HEK293 (cell line): ENCODE data around the gene TBC1D12.
A peak's percentile ranks its signal among the peaks of the same experiment; 100 is the strongest.

ENCODE experiments used
- CTCF ChIA-PET: fragments of 350-600 bp; formaldehyde crosslinking; extraction: SDS; loops from one replicate; lab custom pipeline; 2021; ENCODE audit warnings: antibody characterized with exemption; lab: Yijun Ruan, JAX
- POLR2A ChIA-PET: fragments of 300-600 bp; formaldehyde crosslinking; extraction: SDS; loops from one replicate; lab custom pipeline; 2020; ENCODE audit warnings: antibody characterized with exemption, inconsistent platforms; lab: Yijun Ruan, JAX
- H3K27ac ChIP-seq: fragments of 200-500 bp; sonication (Bioruptor generic); 2 replicates; pipeline ENCODE4 v1.5.1; 2014; ENCODE audit warnings: low read depth, low read length, control low read depth, inconsistent platforms; ENCODE audit errors: extremely low read depth
- H3K36me3 ChIP-seq, 2 experiments: fragments of 200-500 bp in 1 of 2; sonication (Bioruptor generic) in 1 of 2; 1 replicate in 1 of 2; 2 replicates in 1 of 2; pipeline ENCODE4 v1.5.1; 2014 to 2017; ENCODE audit warnings: inconsistent platforms in 2 of 2, low read length in 2 of 2; ENCODE audit not compliant: control insufficient read depth in 2 of 2, insufficient read depth in 1 of 2
- H3K4me1 ChIP-seq: fragments of 200-500 bp; sonication (Bioruptor generic); 2 replicates; pipeline ENCODE4 v1.5.1; 2014; ENCODE audit warnings: mild to moderate bottlenecking, low read length, inconsistent platforms; ENCODE audit not compliant: control insufficient read depth, insufficient read depth
- H3K4me3 ChIP-seq: 2 replicates; pipeline ENCODE4 v1.5.1; 2011; ENCODE audit warnings: low read depth, mild to moderate bottlenecking, control low read depth, low read length, moderate library complexity
- H3K9me3 ChIP-seq: fragments of 200-500 bp; sonication (Bioruptor generic); 2 replicates; pipeline ENCODE4 v1.5.1; 2014; ENCODE audit warnings: low read depth, low read length, inconsistent platforms; ENCODE audit not compliant: control insufficient read depth, insufficient read depth
- IKZF3 ChIP-seq: fragments of 450-650 bp; IDR thresholded peaks from 2 replicates; pipeline ENCODE4 v1.5.0; 2018; ENCODE audit warnings: missing biosample characterization, mild to moderate bottlenecking, missing genetic modification characterization, moderate library complexity
- KLF16 ChIP-seq: fragments of 450-650 bp; formaldehyde crosslinking; IDR thresholded peaks from 2 replicates; pipeline ENCODE4 v1.5.1; 2017; ENCODE audit warnings: missing biosample characterization, missing genetic modification characterization
- MEIS1 ChIP-seq: sonication (generic); formaldehyde crosslinking; IDR thresholded peaks from 2 replicates; pipeline ENCODE4 v1.8.1; 2022; ENCODE audit warnings: missing genetic modification reagents, mild to moderate bottlenecking, borderline replicate concordance
- PRDM1 ChIP-seq: fragments of 450-650 bp; formaldehyde crosslinking; IDR thresholded peaks from 2 replicates; pipeline ENCODE4; 2016; ENCODE audit warnings: missing biosample characterization, missing genetic modification characterization
- PRDM6 ChIP-seq: fragments of 450-650 bp; formaldehyde crosslinking; IDR thresholded peaks from 2 replicates; pipeline ENCODE4 v1.5.1; 2017; ENCODE audit warnings: missing biosample characterization, missing genetic modification characterization
- REST ChIP-seq: fragments of 450-650 bp; formaldehyde crosslinking; IDR thresholded peaks from 2 replicates; pipeline ENCODE4 v1.5.1; 2016; ENCODE audit warnings: missing biosample characterization, missing genetic modification characterization
- ZBTB26 ChIP-seq: fragments of 450-650 bp; formaldehyde crosslinking; optimal IDR thresholded peaks from 2 replicates; pipeline ENCODE3; 2016; ENCODE audit warnings: missing biosample characterization, mild to moderate bottlenecking, missing genetic modification characterization
- ZBTB48 ChIP-seq: fragments of 450-650 bp; formaldehyde crosslinking; IDR thresholded peaks from 2 replicates; pipeline ENCODE4 v1.5.1; 2016; ENCODE audit warnings: missing biosample characterization, missing genetic modification characterization
- ZNF132 ChIP-seq: fragments of 450-650 bp; formaldehyde crosslinking; IDR thresholded peaks from 2 replicates; pipeline ENCODE4 v1.5.1; 2017; ENCODE audit warnings: missing biosample characterization, missing genetic modification characterization, borderline replicate concordance
- ZNF211 ChIP-seq: fragments of 450-650 bp; formaldehyde crosslinking; IDR thresholded peaks from 2 replicates; pipeline ENCODE4 v1.5.1; 2016; ENCODE audit warnings: low read depth, missing biosample characterization, missing genetic modification characterization
- ZNF302 ChIP-seq: fragments of 450-650 bp; formaldehyde crosslinking; IDR thresholded peaks from 2 replicates; pipeline ENCODE4 v1.5.1; 2016; ENCODE audit warnings: missing biosample characterization, missing genetic modification characterization, low read depth
- ZNF341 ChIP-seq: fragments of 450-650 bp; formaldehyde crosslinking; IDR thresholded peaks from 2 replicates; pipeline ENCODE4; 2016; ENCODE audit warnings: low read depth, missing biosample characterization, missing genetic modification characterization
- ZNF354C ChIP-seq: fragments of 450-650 bp; formaldehyde crosslinking; IDR thresholded peaks from 2 replicates; pipeline ENCODE4 v1.5.1; 2016; ENCODE audit warnings: missing biosample characterization, missing genetic modification characterization, low read depth, borderline replicate concordance
- ZNF391 ChIP-seq: fragments of 450-650 bp; formaldehyde crosslinking; IDR thresholded peaks from 2 replicates; pipeline ENCODE4 v1.5.1; 2016; ENCODE audit warnings: low read depth, missing biosample characterization, missing genetic modification characterization, borderline replicate concordance
- ZNF433 ChIP-seq: fragments of 450-650 bp; formaldehyde crosslinking; IDR thresholded peaks from 2 replicates; pipeline ENCODE4 v1.5.1; 2016; ENCODE audit warnings: missing biosample characterization, missing genetic modification characterization, low read depth
- ZNF521 ChIP-seq: fragments of 450-650 bp; formaldehyde crosslinking; IDR thresholded peaks from 2 replicates; pipeline ENCODE4 v1.5.1; 2017; ENCODE audit warnings: missing biosample characterization, mild to moderate bottlenecking, missing genetic modification characterization
- ZNF596 ChIP-seq: fragments of 450-650 bp; IDR thresholded peaks from 2 replicates; pipeline ENCODE4 v1.5.0; 2018; ENCODE audit warnings: missing biosample characterization, mild to moderate bottlenecking, missing genetic modification characterization, moderate library complexity
- ZNF624 ChIP-seq: fragments of 450-650 bp; formaldehyde crosslinking; IDR thresholded peaks from 2 replicates; pipeline ENCODE4 v1.5.1; 2017; ENCODE audit warnings: missing biosample characterization, missing genetic modification characterization
- ZNF629 ChIP-seq: fragments of 450-650 bp; formaldehyde crosslinking; IDR thresholded peaks from 2 replicates; pipeline ENCODE4 v1.5.1; 2017; ENCODE audit warnings: missing biosample characterization, missing genetic modification characterization

Gene TBC1D12

GRCh38 chr10:94412449-94412848, 10.1 kb downstream of the TBC1D12 start:
- Histone ChIP-seq H3K36me3 (no peaks in the 10 kb centered on the region), H3K27ac (no peak overlapping the region), H3K9me3 (no peaks in the 10 kb centered on the region), H3K4me1 (peaks cover 39% of the 10 kb centered on the region), H3K4me3 (no peak overlapping the region)
- ChIA-PET POLR2A (interaction anchor here (3.0 kb wide), 1 partner anchor 9 kb away, joined by 21 read pairs; the partner anchor contains the start of gene TBC1D12), CTCF (interaction anchor here (0.8 to 1.9 kb wide), 3 partner anchors 27 to 50 kb away, joined by 3 to 8 read pairs (median 5); no protein-coding TSS in a partner anchor)
- no peak for TF ChIP-seq ZNF433 (tag by site-specific recombination)
- TF ChIP-seq PRDM1 (tag by site-specific recombination), result no peak
- TF ChIP-seq ZNF354C (tag by site-specific recombination), result no peak
- no peak for TF ChIP-seq ZNF629 (tag by site-specific recombination)
- no peak for TF ChIP-seq ZNF624
- no peak for TF ChIP-seq ZNF391 (tag by site-specific recombination)
- no peak for TF ChIP-seq ZNF596 (tag by site-specific recombination)
- TF ChIP-seq ZNF132 (tag by site-specific recombination), result no peak

GRCh38 chr10:94413361-94413760, 11.0 kb downstream of the TBC1D12 start:
- no peaks in the 10 kb centered on the region for H3K9me3 ChIP-seq
- H3K36me3 ChIP-seq, result no peaks in the 10 kb centered on the region
- ChIA-PET POLR2A (no interaction called here), CTCF (interaction anchor here (0.7 to 1.9 kb wide), 2 partner anchors 31 to 1173 kb away, joined by 3 to 8 read pairs; no protein-coding TSS in a partner anchor)
- H3K4me3 ChIP-seq, result no peak overlapping the region
- TF ChIP-seq ZNF521 (tag by site-specific recombination), result no peak
- no peak for TF ChIP-seq REST (tag by site-specific recombination)
- no peak for TF ChIP-seq ZBTB26
- TF ChIP-seq ZBTB48 (tag by site-specific recombination), result no peak
- TF ChIP-seq PRDM1 (tag by site-specific recombination), result peak; percentile 36; the same call in 1 of the 2 replicates
- TF ChIP-seq ZNF211, result no peak
- peaks cover 36% of the 10 kb centered on the region for H3K4me1 ChIP-seq
- no peak overlapping the region for H3K27ac ChIP-seq

GRCh38 chr10:94416896-94417295, 14.6 kb downstream of the TBC1D12 start:
- Histone ChIP-seq H3K4me3 (no peak overlapping the region), H3K36me3 (no peaks in the 10 kb centered on the region), H3K9me3 (no peaks in the 10 kb centered on the region), H3K27ac (no peak overlapping the region), H3K4me1 (peaks cover 23% of the 10 kb centered on the region)
- CTCF ChIA-PET, result interaction anchor here (0.8 to 1.6 kb wide), 4 partner anchors 10 to 119 kb away, joined by 3 to 5 read pairs (median 3); no protein-coding TSS in a partner anchor
- POLR2A ChIA-PET, result interaction anchor here (0.8 to 2.0 kb wide), 3 partner anchors 9 to 15 kb away, joined by 3 to 6 read pairs (median 3); partner anchors contain the start of gene TBC1D12
- no peak for TF ChIP-seq ZNF302 (tag by site-specific recombination)
- no peak for TF ChIP-seq KLF16 (tag by site-specific recombination)
- no peak for TF ChIP-seq ZNF341 (tag by site-specific recombination)
- peak; percentile 72 for TF ChIP-seq PRDM6 (tag by site-specific recombination)
- TF ChIP-seq MEIS1 (CRISPR knock-in tag), result no peak
- no peak for TF ChIP-seq IKZF3 (tag by site-specific recombination)
